ENCODE results near the gene LPO.

LPO gene

DNA sequence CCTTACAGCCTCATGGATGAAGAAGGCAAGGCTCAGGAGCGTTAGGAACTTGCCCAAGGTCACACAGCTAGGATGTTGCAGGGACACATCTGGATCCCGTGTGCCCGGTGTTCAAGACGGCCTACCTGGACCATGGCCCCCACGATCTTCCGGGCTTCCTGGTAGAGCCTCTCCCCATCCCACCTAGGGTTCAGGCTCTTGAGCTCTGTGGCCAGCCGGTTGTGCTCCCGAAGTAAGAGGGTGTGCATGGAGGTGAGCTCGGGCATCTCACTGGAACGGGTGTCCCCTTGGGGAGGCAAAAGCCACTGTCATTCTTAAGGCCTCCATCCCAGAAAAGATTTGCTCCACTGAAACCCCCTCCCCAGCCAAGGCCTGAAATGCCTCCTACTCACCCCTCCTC lies 37.0 kb downstream of the LPO start:
- Mint-ChIP-seq H3K4me1 (ENCODE audit: low read depth) (peaks cover 4% of the 10 kb centered on the region), H3K9me3 (ENCODE audit: low read depth) (no peaks in the 10 kb centered on the region), H3K27ac (no peak overlapping the region), H3K36me3 (no peaks in the 10 kb centered on the region), H3K27me3 (peaks cover 4% of the 10 kb centered on the region), H3K4me3 (no peak overlapping the region)

DNA sequence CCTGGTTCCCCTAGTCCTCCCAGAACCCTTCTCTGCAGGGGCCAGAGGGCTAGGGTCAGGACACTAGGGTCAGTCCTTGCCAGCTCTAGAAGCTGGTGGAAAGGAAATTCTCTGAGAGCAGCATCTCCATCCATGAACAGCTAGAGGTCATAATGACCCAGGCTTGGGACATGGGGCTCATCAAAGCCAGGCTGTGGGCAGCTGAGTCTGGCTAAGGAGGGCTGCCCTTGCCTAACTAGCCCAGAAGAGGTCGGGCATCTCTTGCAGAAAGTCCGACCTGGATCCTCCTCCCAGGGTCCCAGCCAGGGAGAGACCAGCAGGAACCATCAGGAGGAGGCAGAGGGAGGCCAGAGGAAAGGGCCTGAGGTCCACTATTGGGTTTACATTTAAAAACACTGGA lies 38.0 kb downstream of the LPO start:
- Mint-ChIP-seq H3K27ac (no peak overlapping the region), H3K36me3 (no peaks in the 10 kb centered on the region), H3K9me3 (ENCODE audit: low read depth) (no peaks in the 10 kb centered on the region), H3K27me3 (peaks cover 6% of the 10 kb centered on the region), H3K4me3 (no peak overlapping the region), H3K4me1 (ENCODE audit: low read depth) (peaks cover 4% of the 10 kb centered on the region)

DNA sequence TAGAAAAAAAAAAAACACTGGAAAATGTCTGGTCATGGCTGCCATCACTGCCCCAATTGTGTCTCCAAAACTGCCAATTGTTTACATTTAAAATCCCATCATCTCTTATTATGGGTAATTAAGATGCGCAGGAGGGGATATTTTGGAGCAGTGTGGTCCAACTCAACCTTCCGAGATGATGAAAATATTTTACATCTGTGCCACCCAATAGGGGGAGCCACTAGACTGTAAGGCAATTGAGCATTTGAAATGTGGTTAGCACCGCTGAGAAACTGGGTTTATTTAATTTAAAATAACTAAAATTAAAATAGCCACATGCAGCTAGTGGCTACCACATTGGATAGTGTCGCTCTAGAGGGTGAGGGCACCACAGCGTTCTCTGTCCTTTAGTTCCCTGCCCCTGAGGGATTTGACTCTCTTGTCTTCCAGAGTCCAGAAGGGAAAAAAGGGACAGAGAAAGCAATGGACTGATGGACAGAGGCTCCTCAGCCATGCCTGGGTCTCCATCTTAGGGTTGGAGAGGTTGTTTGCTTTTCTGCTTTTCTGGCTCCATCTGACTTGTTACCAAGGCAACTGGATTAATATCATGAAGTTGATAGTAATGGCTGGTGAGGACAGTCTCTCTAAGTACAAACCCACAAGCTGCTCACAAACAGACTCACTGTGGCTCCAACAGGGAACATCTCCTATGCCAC lies 38.9 kb downstream of the LPO start:
- Mint-ChIP-seq H3K36me3 (no peaks in the 10 kb centered on the region), H3K4me3 (no peak overlapping the region), H3K27me3 (peaks cover 6% of the 10 kb centered on the region), H3K4me1 (ENCODE audit: low read depth) (peaks cover 4% of the 10 kb centered on the region), H3K9me3 (ENCODE audit: low read depth) (no peaks in the 10 kb centered on the region), H3K27ac (no peak overlapping the region)

DNA sequence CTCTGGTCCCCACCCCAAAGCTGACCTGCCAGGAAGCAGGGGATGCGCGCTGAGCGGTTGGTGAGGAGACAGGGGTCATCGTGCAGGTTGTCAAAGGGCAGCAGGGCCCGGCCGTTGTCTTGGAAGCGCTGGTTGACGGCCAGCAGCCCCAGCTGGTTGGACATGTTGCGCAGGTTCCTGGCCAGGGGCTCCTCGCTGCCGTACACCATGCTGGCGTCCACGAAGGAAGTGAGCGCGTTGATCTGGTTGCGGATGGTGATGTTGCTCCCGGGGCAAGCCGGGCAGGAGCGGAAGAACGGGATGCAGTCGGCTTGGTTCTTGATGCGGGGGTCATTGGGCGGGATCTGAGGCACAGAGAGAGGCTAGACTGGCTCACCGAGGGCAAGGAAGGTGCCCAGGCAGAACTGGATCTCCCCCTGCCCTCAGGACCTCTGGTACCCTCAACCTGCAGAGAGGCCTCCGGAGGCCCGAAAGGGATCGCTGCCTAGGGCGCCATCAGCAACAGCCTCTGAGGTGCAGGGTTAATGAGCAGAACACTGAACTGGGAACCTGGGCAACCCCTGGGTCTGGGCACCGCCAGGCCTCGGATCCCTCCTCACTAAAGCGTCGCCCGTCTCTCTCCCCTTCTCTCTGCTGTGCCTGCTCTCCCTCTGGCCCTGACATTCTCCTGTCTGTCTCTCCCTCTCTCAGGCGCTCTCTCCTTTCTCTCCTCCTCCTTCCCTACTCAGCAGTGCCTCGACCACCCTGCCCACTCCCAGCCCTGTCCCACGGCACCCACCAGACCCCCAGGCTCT lies 39.6 kb downstream of the LPO start:
- Mint-ChIP-seq H3K4me1 (ENCODE audit: low read depth) (peaks cover 4% of the 10 kb centered on the region), H3K27me3 (peaks cover 6% of the 10 kb centered on the region), H3K27ac (no peak overlapping the region), H3K9me3 (ENCODE audit: low read depth) (no peaks in the 10 kb centered on the region), H3K36me3 (no peaks in the 10 kb centered on the region), H3K4me3 (no peak overlapping the region)

DNA sequence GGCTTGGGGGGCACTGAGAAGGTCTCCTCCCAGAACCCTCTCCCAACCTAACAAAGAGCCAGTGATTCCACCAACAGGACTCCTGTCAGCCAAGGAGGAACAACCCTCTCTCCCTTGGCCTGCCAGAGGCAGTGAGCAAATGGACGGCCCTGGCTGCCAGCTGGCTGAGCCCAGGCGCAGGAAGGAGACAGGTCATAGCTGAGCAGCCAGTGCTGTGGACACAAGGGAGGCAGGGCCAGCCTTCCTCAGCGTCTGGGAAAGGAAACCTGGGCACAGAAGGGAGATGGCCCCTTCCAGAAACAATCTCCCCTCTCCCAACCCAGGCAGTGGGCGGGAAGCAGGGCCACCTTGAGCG lies 40.3 kb downstream of the LPO start:
- no peak overlapping the region for H3K27ac Mint-ChIP-seq
- H3K9me3 Mint-ChIP-seq (ENCODE audit: low read depth): no peaks in the 10 kb centered on the region
- H3K36me3 Mint-ChIP-seq: no peaks in the 10 kb centered on the region
- peaks cover 4% of the 10 kb centered on the region for H3K4me1 Mint-ChIP-seq (ENCODE audit: low read depth)
- H3K27me3 Mint-ChIP-seq: peaks cover 8% of the 10 kb centered on the region
- H3K4me3 Mint-ChIP-seq: no peak overlapping the region

DNA sequence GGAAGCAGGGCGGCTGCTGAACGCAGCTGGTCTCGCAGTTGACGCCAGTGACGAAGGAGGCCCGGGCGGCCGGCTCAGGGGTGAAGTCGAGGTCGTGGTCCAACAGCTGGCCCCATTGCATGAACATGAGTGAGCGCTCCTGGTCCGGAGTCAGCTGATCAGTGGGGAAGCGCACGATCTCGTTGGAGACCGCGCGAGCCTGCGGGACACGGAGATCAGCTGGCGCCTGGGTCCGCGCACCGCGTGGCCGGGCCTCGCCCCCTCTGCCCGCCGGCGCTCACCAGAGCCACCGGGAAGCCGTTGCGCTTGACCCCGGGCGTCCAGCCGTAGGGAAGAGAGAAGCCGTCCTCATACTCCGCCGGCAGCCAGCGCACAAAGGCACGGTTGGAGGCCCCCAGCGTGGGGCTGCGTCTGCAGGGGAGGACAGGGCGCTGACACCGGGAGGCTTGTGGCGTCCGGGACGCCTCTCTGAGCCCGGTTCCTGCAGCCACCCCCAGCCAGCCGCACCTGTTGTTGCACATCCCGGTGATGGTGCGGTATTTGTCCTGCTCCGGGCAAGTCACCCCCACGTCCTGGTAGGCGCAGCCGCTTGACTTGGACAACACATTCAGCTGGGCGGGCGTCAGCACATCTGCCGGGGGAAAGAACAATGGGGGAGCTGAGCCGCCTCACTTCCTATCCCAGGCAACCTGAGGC lies 40.8 kb downstream of the LPO start:
- Mint-ChIP-seq H3K4me1 (ENCODE audit: low read depth) (peaks cover 4% of the 10 kb centered on the region), H3K27ac (no peak overlapping the region), H3K4me3 (no peak overlapping the region), H3K36me3 (no peaks in the 10 kb centered on the region), H3K27me3 (peaks cover 8% of the 10 kb centered on the region), H3K9me3 (ENCODE audit: low read depth) (no peaks in the 10 kb centered on the region)

DNA sequence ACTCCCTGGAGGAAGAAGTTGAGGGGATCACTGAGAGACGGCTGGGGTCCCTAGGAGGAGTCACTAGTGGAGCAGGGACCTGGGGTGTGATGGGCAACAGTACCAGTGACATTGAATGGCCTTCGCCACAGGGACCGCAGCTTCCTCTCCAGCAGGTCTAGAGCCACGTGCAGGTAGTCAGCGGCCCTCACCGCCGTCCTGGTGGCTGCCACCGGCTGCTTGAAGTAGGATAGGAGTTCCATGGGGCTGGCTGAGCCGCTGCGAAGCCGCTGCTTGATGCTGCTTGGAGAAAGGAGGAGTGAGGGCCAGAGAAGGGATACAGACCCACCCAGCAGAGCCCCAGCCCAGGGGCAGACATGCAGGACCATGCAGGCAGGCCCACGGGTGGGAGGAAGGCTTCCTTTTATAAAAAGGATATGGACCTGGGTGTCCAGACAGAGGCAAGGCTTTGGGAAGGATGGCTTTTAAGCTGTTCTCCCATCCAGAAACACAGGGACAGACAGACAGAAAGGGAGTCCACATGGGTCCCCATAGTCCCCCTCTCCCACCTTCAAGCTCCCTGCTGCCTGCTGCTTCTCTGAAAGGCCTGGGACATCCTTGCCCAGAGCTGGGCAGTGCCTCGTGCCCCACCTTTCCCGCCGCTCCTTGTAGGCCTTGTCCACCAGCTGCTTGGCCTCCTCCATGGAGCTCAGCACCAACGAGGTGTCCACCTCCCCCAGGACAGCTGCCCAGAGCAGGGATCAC lies 41.5 kb downstream of the LPO start:
- peaks cover 8% of the 10 kb centered on the region for H3K27me3 Mint-ChIP-seq
- H3K27ac Mint-ChIP-seq: no peak overlapping the region
- peaks cover 4% of the 10 kb centered on the region for H3K4me1 Mint-ChIP-seq (ENCODE audit: low read depth)

DNA sequence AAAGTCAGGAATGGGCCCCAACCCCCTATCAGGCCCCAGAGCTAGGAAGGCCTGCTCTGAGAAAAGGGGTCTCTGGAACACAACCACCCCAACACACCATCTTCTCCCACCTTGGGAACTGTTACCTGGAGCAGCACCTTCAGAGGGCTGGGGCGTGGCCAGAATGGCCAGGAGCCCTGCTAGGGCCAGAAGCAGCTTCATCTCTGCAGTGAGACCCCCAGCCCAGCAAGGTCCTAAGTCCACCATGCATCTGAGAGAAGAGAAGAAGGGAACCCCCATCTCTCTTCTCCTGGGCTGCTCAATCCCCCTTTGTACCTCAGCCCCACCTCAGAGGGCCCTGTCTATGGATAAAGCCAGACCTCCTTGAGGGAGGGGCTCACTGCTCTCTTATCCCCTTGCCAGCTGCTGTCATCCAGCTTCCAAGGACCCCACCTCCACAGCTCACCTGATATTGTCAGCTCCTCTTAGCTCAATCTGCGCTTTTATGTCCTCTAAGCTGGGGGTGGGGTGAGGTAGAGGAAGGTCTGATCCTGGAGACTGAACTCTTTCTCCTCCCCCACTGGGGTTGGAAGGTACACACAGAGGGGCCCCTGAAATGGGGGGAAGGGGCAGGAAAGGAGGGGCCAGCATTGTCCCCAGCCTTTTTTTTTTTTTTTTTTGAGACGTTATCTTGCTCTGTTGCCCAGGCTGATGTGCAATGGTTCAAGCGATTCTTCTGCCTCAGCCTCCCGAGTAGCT lies 42.3 kb downstream of the LPO start, which contains the start of gene MPO:
Gene MPO, minus strand, starts transcription at position 456 of the 738 bp plus-strand sequence. Its CDS starts 177 bp downstream, at position 279.
- peaks cover 8% of the 10 kb centered on the region for H3K27me3 Mint-ChIP-seq

More for the DNA sequence above, 41.5 kb downstream of the LPO start:
- Mint-ChIP-seq H3K9me3 (ENCODE audit: low read depth) (no peaks in the 10 kb centered on the region), H3K36me3 (no peaks in the 10 kb centered on the region), H3K4me3 (no peak overlapping the region)

DNA sequence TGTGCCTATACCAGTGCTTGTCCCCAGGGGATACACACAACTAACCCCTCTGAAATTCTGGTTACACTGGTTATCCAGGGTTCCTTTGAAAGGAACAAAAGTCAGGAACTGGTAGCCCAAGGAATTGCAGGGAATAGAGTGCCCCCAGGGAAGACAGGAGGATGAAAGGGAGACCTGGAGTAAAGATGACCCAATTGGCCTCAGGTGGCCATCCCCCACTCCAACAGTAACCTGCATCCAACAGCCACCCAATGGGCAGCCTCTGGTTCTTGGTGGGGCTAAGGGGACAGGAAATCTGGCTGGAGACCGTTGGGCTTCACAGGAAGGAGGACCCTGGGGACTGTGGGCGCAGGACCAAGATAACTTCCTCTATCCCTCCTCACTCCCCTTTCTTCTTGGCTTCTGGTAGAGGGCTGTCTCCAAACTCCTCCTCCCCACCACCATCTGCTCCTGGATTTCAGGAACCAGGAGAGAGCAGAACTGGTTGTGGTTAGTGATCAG lies 43.2 kb downstream of the LPO start:
- no peak overlapping the region for H3K4me3 Mint-ChIP-seq
- H3K36me3 Mint-ChIP-seq: no peaks in the 10 kb centered on the region
- H3K27ac Mint-ChIP-seq: no peak overlapping the region
- peaks cover 8% of the 10 kb centered on the region for H3K27me3 Mint-ChIP-seq
- H3K4me1 Mint-ChIP-seq (ENCODE audit: low read depth): peaks cover 4% of the 10 kb centered on the region
- no peaks in the 10 kb centered on the region for H3K9me3 Mint-ChIP-seq (ENCODE audit: low read depth)

More for the DNA sequence above, 42.3 kb downstream of the LPO start, which contains the start of gene MPO:
- Mint-ChIP-seq H3K9me3 (ENCODE audit: low read depth) (no peaks in the 10 kb centered on the region), H3K4me3 (no peak within 1 kb of the TSS), H3K36me3 (no peaks in the 10 kb centered on the region), H3K27ac (no peak within 1 kb of the TSS), H3K4me1 (ENCODE audit: low read depth) (peaks cover 4% of the 10 kb centered on the region)

DNA sequence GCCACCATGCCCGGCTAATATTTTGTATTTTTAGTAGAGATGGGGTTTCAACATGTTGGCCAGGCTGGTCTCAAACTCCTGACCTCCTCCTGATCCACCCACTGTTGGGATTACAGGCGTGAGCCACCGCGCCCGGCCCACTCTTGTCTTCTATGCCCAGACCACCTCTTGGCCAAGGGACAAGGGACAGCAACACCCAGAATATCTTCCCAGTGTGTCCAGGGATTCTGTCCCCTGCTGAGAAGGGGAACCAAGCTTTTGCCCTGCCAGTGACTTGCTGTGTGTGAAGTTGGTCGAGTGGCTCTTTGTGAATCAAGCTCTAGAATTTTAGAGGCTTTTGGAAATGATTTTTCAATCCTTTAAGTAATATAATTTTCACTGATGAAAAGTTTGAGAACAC lies 44.1 kb downstream of the LPO start:
- Mint-ChIP-seq H3K9me3 (ENCODE audit: low read depth) (no peaks in the 10 kb centered on the region), H3K4me3 (no peak overlapping the region), H3K4me1 (ENCODE audit: low read depth) (peaks cover 4% of the 10 kb centered on the region), H3K27ac (no peak overlapping the region), H3K36me3 (no peaks in the 10 kb centered on the region), H3K27me3 (peaks cover 8% of the 10 kb centered on the region)

DNA sequence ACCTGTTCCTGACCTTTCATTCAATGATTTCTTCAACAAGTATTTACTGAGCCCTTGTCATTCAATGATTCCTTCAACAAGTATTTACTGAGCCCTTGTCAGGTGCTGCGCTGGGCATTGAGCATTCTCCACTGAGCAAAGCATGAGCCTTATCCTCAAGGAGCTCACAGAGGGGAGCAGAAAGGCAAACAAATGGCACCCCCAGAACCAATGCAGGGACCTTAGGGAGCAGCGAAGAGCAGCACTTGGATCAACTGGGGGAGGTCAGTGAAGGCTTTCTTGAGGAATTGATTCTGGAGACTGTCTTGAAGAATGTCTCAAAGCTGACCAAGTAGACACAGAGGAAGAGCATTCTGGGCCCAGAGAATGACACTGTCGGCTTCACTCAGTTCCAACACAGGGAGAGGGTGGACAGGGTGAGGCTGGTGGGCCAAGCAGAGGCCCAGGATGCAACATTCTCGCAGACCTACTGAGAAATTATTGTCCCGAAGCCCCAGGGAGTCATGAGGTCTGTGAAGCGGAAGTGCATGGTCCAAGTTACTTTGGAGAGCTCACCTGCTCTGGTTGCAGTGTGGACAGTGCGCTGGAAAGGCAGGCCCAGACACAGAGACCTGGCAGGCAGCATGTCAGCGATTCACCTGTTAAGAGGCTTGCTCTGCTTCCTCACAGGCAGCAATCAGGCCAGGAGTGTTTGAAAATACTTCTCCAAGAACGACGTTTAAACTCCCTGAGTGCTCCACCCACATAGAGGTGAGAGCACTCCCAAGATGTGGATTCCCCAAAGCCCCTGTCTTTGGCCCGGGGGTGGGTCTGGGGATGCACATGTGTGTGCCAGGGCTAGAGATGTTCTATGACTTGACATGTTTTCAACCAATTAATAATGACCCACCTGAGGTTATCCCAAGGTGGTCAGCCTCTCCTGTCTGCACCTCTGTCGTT lies 45.6 kb downstream of the LPO start:
- peaks cover 4% of the 10 kb centered on the region for H3K4me1 Mint-ChIP-seq (ENCODE audit: low read depth)
- H3K4me3 Mint-ChIP-seq: no peak overlapping the region
- peaks cover 11% of the 10 kb centered on the region for H3K27me3 Mint-ChIP-seq
- H3K27ac Mint-ChIP-seq: no peak overlapping the region
- no peaks in the 10 kb centered on the region for H3K9me3 Mint-ChIP-seq (ENCODE audit: low read depth)
- H3K36me3 Mint-ChIP-seq: no peaks in the 10 kb centered on the region

DNA sequence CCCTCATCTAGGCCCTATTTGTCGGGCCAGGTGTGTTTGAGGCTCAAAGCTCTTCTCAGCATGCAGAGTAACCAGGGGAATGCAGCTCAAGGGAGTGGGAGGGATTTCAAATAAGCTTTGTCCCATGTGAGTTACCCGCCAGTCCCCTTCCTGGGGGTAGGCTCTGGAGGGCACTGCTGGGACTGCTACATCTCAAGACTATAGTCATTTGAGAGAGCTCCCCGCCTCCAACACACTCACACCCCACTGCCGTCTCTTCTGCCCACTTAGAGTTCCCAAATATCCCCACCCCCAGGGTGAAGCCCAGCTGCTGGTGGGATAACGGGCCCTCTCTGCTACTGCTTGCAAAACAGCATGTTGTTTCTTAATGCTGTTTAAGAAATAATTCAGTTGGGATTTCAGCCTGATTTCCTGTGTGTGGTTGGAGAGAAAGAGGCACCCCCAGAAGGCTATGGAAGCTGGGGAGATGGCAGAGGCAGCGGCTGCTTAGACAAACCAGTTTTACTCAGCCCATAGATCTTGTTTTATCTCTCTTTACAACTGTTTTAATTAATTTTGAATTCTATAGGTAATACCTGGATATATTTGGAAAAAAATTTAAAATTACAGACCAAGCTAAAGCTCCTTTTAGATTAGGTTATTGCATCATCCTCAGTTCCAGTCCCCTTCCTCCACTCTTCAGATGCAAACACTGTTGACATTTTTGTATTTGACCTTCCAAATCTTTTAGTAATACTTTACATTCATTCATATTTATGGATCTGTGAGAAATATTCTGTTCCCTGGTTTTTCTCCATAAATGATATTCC lies 46.4 kb downstream of the LPO start:
- Mint-ChIP-seq H3K4me3 (no peak overlapping the region), H3K27me3 (peaks cover 11% of the 10 kb centered on the region), H3K27ac (no peak overlapping the region), H3K36me3 (no peaks in the 10 kb centered on the region), H3K9me3 (ENCODE audit: low read depth) (no peaks in the 10 kb centered on the region), H3K4me1 (ENCODE audit: low read depth) (no peaks in the 10 kb centered on the region)

DNA sequence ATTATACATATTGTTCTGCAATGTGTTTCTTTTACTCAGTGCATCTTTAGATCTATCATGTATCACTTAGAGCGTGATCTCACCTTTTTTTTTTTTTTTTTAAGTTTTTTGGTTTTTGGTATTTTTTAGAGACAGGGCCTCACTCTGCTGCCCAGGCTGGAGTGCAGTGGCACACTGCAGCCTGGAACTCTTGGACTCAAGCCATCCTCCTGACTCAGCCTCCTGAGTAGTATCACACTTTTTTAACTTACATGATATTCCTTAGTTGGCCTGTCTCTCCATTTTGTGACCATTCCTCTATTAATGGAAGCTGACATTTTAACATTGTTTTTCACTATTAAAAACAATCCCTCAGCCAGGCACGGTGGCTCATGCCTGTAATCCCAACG lies 47.0 kb downstream of the LPO start:
- Mint-ChIP-seq H3K27me3 (peaks cover 11% of the 10 kb centered on the region), H3K27ac (no peak overlapping the region), H3K9me3 (ENCODE audit: low read depth) (no peaks in the 10 kb centered on the region), H3K36me3 (no peaks in the 10 kb centered on the region), H3K4me3 (no peak overlapping the region), H3K4me1 (ENCODE audit: low read depth) (no peaks in the 10 kb centered on the region)

All from activated naive CD8-positive, alpha-beta T cell (primary cell).